Measurements from ENCODE around the gene TGFBR3L.

The TGFBR3L gene

GRCh38 chr19:7963566-7963965 lies 48.9 kb downstream of the TGFBR3L start:
- DNase-seq = no peak

- DNase-seq = no peak
Observed at GRCh38 chr19:7965259-7965841, 50.7 kb downstream of the TGFBR3L start.

GRCh38 chr19:7965921-7966665 lies 51.5 kb downstream of the TGFBR3L start:
- no peak for DNase-seq

GRCh38 chr19:7968008-7968795 lies 53.6 kb downstream of the TGFBR3L start:
- DNase-seq = no peak

All from KG1 (cell line).